Endodermal cell (in vitro differentiated cells): ENCODE data around the gene ASAP2. TPM values are rescaled to one million over a fixed set of nuclear protein-coding genes. Genes with fewer than 3 reads are reported as not detected.

ENCODE experiments used
- DNase-seq: peaks from one replicate; pipeline ENCODE4 v3.0.0-alpha.2; 2017
- H3K27ac ChIP-seq: 2 replicates; pipeline ENCODE4 v1.5.1; 2013; ENCODE audit warnings: mild to moderate bottlenecking, low read depth, low read length, moderate library complexity
- H3K27me3 ChIP-seq: 2 replicates; pipeline ENCODE4 v1.6.1; 2013; ENCODE audit warnings: mild to moderate bottlenecking, low read length, moderate library complexity; ENCODE audit not compliant: insufficient read depth, control insufficient read depth, poor library complexity, severe bottlenecking
- H3K36me3 ChIP-seq: 2 replicates; pipeline ENCODE4 v1.7.0; 2013; ENCODE audit warnings: mild to moderate bottlenecking, low read length, moderate library complexity; ENCODE audit not compliant: control insufficient read depth, insufficient read depth
- H3K4me1 ChIP-seq: one replicate; pipeline ENCODE4 v1.7.0; 2013; ENCODE audit warnings: low read length; ENCODE audit not compliant: control insufficient read depth, insufficient read depth
- H3K4me3 ChIP-seq: 2 replicates; pipeline ENCODE4 v1.5.1; 2013; ENCODE audit warnings: mild to moderate bottlenecking, low read length, moderate library complexity
- H3K9ac ChIP-seq: 2 replicates; pipeline ENCODE4 v1.6.1; 2013; ENCODE audit warnings: mild to moderate bottlenecking, low read length, moderate library complexity; ENCODE audit not compliant: poor library complexity, severe bottlenecking; ENCODE audit errors: extremely low read depth
- H3K9me3 ChIP-seq: 2 replicates; pipeline ENCODE4 v1.6.1; 2013; ENCODE audit warnings: mild to moderate bottlenecking, low read length, moderate library complexity; ENCODE audit not compliant: control insufficient read depth
- H3K27ac Mint-ChIP-seq: 2 replicates; pipeline ENCODE4 v1.8.0; 2020; ENCODE audit warnings: mixed read lengths
- H3K27me3 Mint-ChIP-seq: 2 replicates; pipeline ENCODE4 v1.8.0; 2021; ENCODE audit warnings: mild to moderate bottlenecking, mixed read lengths; ENCODE audit not compliant: insufficient read depth
- H3K36me3 Mint-ChIP-seq: 2 replicates; pipeline ENCODE4 v1.8.0; 2020; ENCODE audit warnings: low read depth, mixed read lengths
- H3K4me1 Mint-ChIP-seq: 2 replicates; pipeline ENCODE4 v1.8.0; 2020; ENCODE audit warnings: mixed read lengths
- H3K4me3 Mint-ChIP-seq: 2 replicates; pipeline ENCODE4 v1.8.0; 2020; ENCODE audit warnings: mild to moderate bottlenecking, moderate library complexity, mixed read lengths
- H3K9me3 Mint-ChIP-seq: 2 replicates; pipeline ENCODE4 v1.8.0; 2020; ENCODE audit warnings: mild to moderate bottlenecking, mixed read lengths
- WGBS, 2 experiments: methylation state at CpG; one replicate each; pipeline versions ENCODE4 v1.1.5 to v1.1.7; 2013; ENCODE audit warnings: missing lambda C conversion rate in 2 of 2, mixed read lengths in 1 of 2; ENCODE audit not compliant: insufficient coverage in 1 of 2, insufficient read length in 1 of 2; 5-methylcytosine and 5-hydroxymethylcytosine counted together
- total RNA-seq, 2 donors: library from RNA; stranded (reverse); fragmentation: NEBNext Ultra II Directional in 1 of 2; extraction: Animal tissue kit (Norgen Biotek cat#: 25700) in 1 of 2; gene quantifications; 2 replicates in 1 of 2; 3 replicates in 1 of 2; pipeline ENCODE4 v1.2.1, GENCODE V29; 2021
- TF ChIP-seq, protein P1 (sequence below): fragments of 200-600 bp; sonication (generic); conservative IDR thresholded peaks from 2 replicates; pipeline ENCODE4 v1.5.0; 2021; ENCODE audit warnings: antibody characterized with exemption, mild to moderate bottlenecking

The ASAP2 gene
- total RNA-seq, 2 donors from 2014 or later, result 11.8 to 20.4 TPM

DNA sequence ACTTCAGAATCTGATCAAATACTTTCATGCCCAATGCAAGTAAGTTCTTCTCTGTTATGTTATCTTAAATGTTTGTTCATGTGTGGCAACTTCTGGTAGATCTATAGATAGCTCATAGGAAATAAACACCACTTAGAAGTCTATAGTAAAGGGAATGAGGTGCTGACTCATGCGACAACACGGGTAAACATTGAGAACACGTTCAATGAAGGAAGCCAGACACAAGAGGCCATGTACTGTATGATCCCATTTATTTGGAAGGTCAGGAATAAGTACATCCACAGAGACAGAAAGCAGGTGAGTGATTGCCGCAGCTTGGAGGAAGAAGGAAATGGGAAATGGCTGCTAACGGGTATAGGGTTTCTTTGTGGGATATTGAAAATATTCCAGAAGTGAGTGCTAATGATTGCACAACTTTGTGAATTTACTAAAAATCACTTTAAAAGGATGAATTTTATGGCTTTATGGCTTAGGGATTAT lies 121.3 kb downstream of the ASAP2 start:
- H3K4me3 Mint-ChIP-seq, result no peak overlapping the region
- H3K36me3 ChIP-seq, result no peaks in the 10 kb centered on the region
- DNase-seq, result no peak
- H3K4me1 Mint-ChIP-seq, result peaks cover 18% of the 10 kb centered on the region
- no peaks in the 10 kb centered on the region for H3K27me3 ChIP-seq
- no peaks in the 10 kb centered on the region for H3K27me3 Mint-ChIP-seq
- H3K9me3 ChIP-seq, result no peaks in the 10 kb centered on the region
- no peak overlapping the region for H3K27ac ChIP-seq
- WGBS, 2 experiments, result 93 to 94% methylated on average over 5 of the region's 5 CpGs
- no peak overlapping the region for H3K4me3 ChIP-seq
- no peak overlapping the region for H3K9ac ChIP-seq
- H3K27ac Mint-ChIP-seq, result no peak overlapping the region
- H3K9me3 Mint-ChIP-seq, result no peaks in the 10 kb centered on the region
- H3K4me1 ChIP-seq, result peaks cover 19% of the 10 kb centered on the region
- no peaks in the 10 kb centered on the region for H3K36me3 Mint-ChIP-seq
- TF ChIP-seq, protein P1, sequence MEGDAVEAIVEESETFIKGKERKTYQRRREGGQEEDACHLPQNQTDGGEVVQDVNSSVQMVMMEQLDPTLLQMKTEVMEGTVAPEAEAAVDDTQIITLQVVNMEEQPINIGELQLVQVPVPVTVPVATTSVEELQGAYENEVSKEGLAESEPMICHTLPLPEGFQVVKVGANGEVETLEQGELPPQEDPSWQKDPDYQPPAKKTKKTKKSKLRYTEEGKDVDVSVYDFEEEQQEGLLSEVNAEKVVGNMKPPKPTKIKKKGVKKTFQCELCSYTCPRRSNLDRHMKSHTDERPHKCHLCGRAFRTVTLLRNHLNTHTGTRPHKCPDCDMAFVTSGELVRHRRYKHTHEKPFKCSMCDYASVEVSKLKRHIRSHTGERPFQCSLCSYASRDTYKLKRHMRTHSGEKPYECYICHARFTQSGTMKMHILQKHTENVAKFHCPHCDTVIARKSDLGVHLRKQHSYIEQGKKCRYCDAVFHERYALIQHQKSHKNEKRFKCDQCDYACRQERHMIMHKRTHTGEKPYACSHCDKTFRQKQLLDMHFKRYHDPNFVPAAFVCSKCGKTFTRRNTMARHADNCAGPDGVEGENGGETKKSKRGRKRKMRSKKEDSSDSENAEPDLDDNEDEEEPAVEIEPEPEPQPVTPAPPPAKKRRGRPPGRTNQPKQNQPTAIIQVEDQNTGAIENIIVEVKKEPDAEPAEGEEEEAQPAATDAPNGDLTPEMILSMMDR, result no peak

DNA sequence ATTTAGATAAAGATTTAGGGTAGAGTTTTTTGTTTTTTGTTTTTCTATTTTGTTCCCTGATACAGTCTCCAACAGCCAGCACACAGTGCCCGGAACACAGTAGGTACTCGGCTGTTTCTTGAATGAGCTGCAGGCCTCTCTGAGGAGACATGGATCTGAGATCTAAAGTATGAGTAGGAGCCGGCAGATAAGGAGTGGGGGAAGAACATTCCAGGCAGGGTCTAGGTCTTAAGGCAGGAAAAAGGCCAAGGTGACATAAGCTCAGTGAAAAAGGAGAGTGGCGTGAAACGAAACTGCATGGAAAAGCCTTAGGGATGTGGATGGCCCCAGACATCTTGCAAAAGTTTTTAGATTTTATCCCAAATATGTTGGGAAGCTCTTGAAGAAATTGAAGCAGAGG lies 122.3 kb downstream of the ASAP2 start:
- no peak overlapping the region for H3K27ac Mint-ChIP-seq
- no peak overlapping the region for H3K4me3 Mint-ChIP-seq
- TF ChIP-seq, protein P1, result no peak
- 85 to 97% methylated on average over 5 of the region's 5 CpGs for WGBS, 2 experiments
- no peak for DNase-seq
- H3K27ac ChIP-seq, result no peak overlapping the region
- H3K9ac ChIP-seq, result no peak overlapping the region
- peaks cover 19% of the 10 kb centered on the region for H3K4me1 Mint-ChIP-seq
- H3K9me3 Mint-ChIP-seq, result no peaks in the 10 kb centered on the region
- H3K27me3 Mint-ChIP-seq, result no peaks in the 10 kb centered on the region
- H3K27me3 ChIP-seq, result no peaks in the 10 kb centered on the region
- no peaks in the 10 kb centered on the region for H3K9me3 ChIP-seq
- no peak overlapping the region for H3K4me3 ChIP-seq
- H3K36me3 Mint-ChIP-seq, result no peaks in the 10 kb centered on the region
- peaks cover 19% of the 10 kb centered on the region for H3K4me1 ChIP-seq
- H3K36me3 ChIP-seq, result no peaks in the 10 kb centered on the region

DNA sequence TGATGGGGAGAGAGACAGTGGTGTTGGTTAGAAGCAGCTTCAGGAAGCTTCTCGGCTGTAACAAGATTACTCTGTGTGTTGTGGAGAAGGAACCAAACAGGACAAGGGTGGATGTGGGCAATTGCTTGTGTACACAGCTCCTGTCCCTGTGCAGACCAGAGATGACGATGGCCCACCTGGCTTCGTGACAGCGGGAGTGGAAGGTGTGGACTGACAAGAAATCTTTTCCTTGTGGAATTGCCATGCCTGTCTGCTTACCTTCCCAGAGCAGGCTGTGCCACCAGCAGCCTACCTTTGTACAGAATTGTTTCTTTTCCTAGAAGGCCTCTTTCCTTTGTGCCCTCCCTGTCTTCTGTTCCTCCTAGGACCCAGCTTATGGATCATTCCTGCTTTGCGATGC lies 122.9 kb downstream of the ASAP2 start:
- Histone ChIP-seq H3K27ac (no peak overlapping the region), H3K27me3 (no peaks in the 10 kb centered on the region), H3K36me3 (no peaks in the 10 kb centered on the region), H3K4me1 (peaks cover 19% of the 10 kb centered on the region), H3K4me3 (no peak overlapping the region), H3K9ac (no peak overlapping the region), H3K9me3 (no peaks in the 10 kb centered on the region)
- DNase-seq, result no peak
- H3K36me3 Mint-ChIP-seq, result no peaks in the 10 kb centered on the region
- no peaks in the 10 kb centered on the region for H3K27me3 Mint-ChIP-seq
- WGBS, 2 experiments, result 94 to 98% methylated on average over 5 of the region's 5 CpGs
- peaks cover 19% of the 10 kb centered on the region for H3K4me1 Mint-ChIP-seq
- H3K4me3 Mint-ChIP-seq, result no peak overlapping the region
- H3K9me3 Mint-ChIP-seq, result no peaks in the 10 kb centered on the region
- TF ChIP-seq, protein P1, result no peak
- H3K27ac Mint-ChIP-seq, result no peak overlapping the region
